Memory B cell (primary cell): ENCODE measurements around the gene DGKZ.

ENCODE experiments used
- ATAC-seq: fragments of 150-1000 bp; cut with Tn5 transposase; 2 replicates; pipeline ENCODE4 v1.10.0; 2021; ENCODE audit warnings: low read depth, mild to moderate bottlenecking, moderate library complexity
- DNase-seq, 2 donors: peaks; one replicate each; pipeline ENCODE4 v3.0.0; 2022; ENCODE audit warnings: low spot score in 2 of 2
- H3K27ac Mint-ChIP-seq: one replicate; pipeline ENCODE4 v1.8.0; 2022; ENCODE audit warnings: mild to moderate bottlenecking, moderate library complexity, mixed read lengths
- H3K27me3 Mint-ChIP-seq: one replicate; pipeline ENCODE4 v1.8.0; 2022; ENCODE audit warnings: mixed read lengths
- H3K36me3 Mint-ChIP-seq: one replicate; pipeline ENCODE4 v1.8.0; 2022; ENCODE audit warnings: mild to moderate bottlenecking, mixed read lengths
- H3K4me1 Mint-ChIP-seq: one replicate; pipeline ENCODE4 v1.8.0; 2022; ENCODE audit warnings: mixed read lengths
- H3K4me3 Mint-ChIP-seq: one replicate; pipeline ENCODE4 v1.8.0; 2022; ENCODE audit warnings: mild to moderate bottlenecking, moderate library complexity, mixed read lengths
- H3K9me3 Mint-ChIP-seq: one replicate; pipeline ENCODE4 v1.8.0; 2022; ENCODE audit warnings: mixed read lengths

DGKZ gene

GRCh38 chr11:46413760-46414465, 66.7 kb downstream of the DGKZ start:
- Mint-ChIP-seq H3K36me3 (peaks cover 32% of the 10 kb centered on the region), H3K27ac (no peak overlapping the region), H3K9me3 (no peaks in the 10 kb centered on the region), H3K27me3 (no peaks in the 10 kb centered on the region), H3K4me3 (no peak overlapping the region), H3K4me1 (no peaks in the 10 kb centered on the region)
- ATAC-seq (no peak), DNase-seq (no peak)

- no peak for ATAC-seq
Observed at GRCh38 chr11:46414466-46414796, 67.2 kb downstream of the DGKZ start.

DNA sequence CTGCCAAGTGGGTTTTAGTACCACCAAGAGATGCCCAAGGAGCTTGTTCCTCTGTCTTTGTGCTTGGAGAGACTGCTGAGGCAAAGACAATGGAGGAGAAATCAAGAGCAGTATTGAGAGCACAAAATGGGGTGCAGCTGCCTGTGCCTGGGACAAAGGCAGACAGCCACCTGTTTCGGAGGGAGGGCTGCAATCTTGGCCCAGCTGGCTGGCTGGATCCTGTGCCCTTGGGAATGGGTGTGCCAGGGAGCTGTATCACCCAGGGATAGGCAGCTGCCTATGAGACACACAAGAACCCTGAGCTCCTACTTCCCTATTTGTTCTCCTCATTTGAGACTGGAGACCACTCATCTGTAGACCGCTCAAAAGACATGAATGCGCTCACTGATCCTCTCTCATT, 67.6 kb downstream of the DGKZ start:
- no peaks in the 10 kb centered on the region for H3K27me3 Mint-ChIP-seq
- ATAC-seq = no peak
- DNase-seq = no peak
- H3K27ac Mint-ChIP-seq = no peak overlapping the region
- peaks cover 29% of the 10 kb centered on the region for H3K36me3 Mint-ChIP-seq
- H3K4me1 Mint-ChIP-seq = no peaks in the 10 kb centered on the region
- no peaks in the 10 kb centered on the region for H3K9me3 Mint-ChIP-seq
- no peak overlapping the region for H3K4me3 Mint-ChIP-seq

More at GRCh38 chr11:46414466-46414796, 67.2 kb downstream of the DGKZ start:
- no peak overlapping the region for H3K4me3 Mint-ChIP-seq
- no peaks in the 10 kb centered on the region for H3K4me1 Mint-ChIP-seq
- DNase-seq = no peak
- H3K27me3 Mint-ChIP-seq = no peaks in the 10 kb centered on the region
- H3K27ac Mint-ChIP-seq = no peak overlapping the region
- H3K9me3 Mint-ChIP-seq = no peaks in the 10 kb centered on the region
- peaks cover 31% of the 10 kb centered on the region for H3K36me3 Mint-ChIP-seq

- Mint-ChIP-seq H3K9me3 (no peaks in the 10 kb centered on the region), H3K27ac (no peak overlapping the region), H3K27me3 (no peaks in the 10 kb centered on the region), H3K4me1 (no peaks in the 10 kb centered on the region), H3K36me3 (peaks cover 39% of the 10 kb centered on the region), H3K4me3 (no peak overlapping the region)
- no peak for DNase-seq
- no peak for ATAC-seq
Observed at GRCh38 chr11:46417711-46418110, 70.4 kb downstream of the DGKZ start.

DNA sequence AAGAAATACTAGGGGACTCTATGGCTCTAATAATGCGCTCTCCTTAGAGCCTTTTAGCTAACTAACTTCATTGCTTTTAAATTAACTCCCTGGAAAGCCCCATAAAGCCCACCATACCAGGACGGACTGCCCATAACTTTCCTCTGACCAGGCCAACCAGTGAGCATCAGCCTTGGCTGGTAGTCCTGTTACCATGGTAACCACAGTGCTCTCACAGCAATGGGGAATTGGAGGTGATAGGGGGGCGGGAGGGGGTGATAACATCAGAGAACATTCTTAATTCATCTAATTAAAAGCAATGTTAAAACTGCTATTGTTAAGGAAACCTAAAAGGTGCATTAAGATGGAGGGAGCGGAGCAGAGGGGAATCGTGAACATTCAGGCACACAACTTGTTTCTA, 71.5 kb downstream of the DGKZ start:
- Mint-ChIP-seq H3K4me3 (no peak overlapping the region), H3K27me3 (no peaks in the 10 kb centered on the region), H3K4me1 (no peaks in the 10 kb centered on the region), H3K36me3 (peaks cover 41% of the 10 kb centered on the region), H3K27ac (no peak overlapping the region), H3K9me3 (no peaks in the 10 kb centered on the region)
- DNase-seq = no peak
- ATAC-seq = no peak

- H3K27ac Mint-ChIP-seq = no peak overlapping the region
- H3K9me3 Mint-ChIP-seq = no peaks in the 10 kb centered on the region
- peaks cover 30% of the 10 kb centered on the region for H3K36me3 Mint-ChIP-seq
- no peaks in the 10 kb centered on the region for H3K27me3 Mint-ChIP-seq
- no peak overlapping the region for H3K4me3 Mint-ChIP-seq
- no peak for ATAC-seq
- no peak for DNase-seq
- H3K4me1 Mint-ChIP-seq = no peaks in the 10 kb centered on the region
Observed at GRCh38 chr11:46420513-46420912, 73.2 kb downstream of the DGKZ start.

DNA sequence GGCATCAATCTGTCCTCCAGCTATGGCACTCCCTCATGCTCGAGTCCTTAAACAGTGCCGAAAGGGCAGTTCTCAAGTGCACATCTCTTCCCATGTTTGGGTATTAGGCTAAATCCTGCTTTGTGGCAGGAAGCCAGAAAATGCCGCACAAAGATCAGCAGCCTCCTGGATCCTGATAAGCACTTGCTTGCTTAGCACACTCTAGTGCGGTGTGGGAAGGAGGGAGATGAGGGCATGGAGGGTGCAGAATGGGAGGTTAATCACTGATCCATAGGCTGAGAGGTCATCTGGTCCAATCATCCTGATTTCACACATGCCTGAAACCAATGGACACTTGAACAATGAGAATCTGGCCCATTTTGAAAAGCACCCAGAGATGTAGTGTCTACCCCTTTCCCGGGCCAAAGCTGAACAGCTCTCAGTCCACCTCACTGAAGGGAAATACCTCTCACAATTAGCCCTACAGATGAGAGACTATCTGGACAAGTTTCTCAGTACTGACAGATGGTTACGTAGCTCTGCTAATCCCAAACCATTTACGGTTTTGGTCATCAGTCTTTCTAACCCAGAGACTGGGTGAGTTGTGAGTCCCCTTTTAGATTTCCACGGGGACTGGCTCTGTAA, 74.1 kb downstream of the DGKZ start:
- Mint-ChIP-seq H3K4me1 (no peaks in the 10 kb centered on the region), H3K27ac (no peak overlapping the region), H3K4me3 (no peak overlapping the region), H3K36me3 (peaks cover 25% of the 10 kb centered on the region), H3K27me3 (no peaks in the 10 kb centered on the region), H3K9me3 (no peaks in the 10 kb centered on the region)
- no peak for DNase-seq
- no peak for ATAC-seq

- no peak overlapping the region for H3K4me3 Mint-ChIP-seq
- no peaks in the 10 kb centered on the region for H3K4me1 Mint-ChIP-seq
- H3K9me3 Mint-ChIP-seq = no peaks in the 10 kb centered on the region
- ATAC-seq (no peak), DNase-seq (no peak)
- H3K27ac Mint-ChIP-seq = no peak overlapping the region
- no peaks in the 10 kb centered on the region for H3K27me3 Mint-ChIP-seq
- H3K36me3 Mint-ChIP-seq = peaks cover 28% of the 10 kb centered on the region
Observed at GRCh38 chr11:46422588-46422987, 75.3 kb downstream of the DGKZ start.

- Mint-ChIP-seq H3K9me3 (no peaks in the 10 kb centered on the region), H3K4me1 (no peaks in the 10 kb centered on the region), H3K27me3 (no peaks in the 10 kb centered on the region), H3K36me3 (peaks cover 36% of the 10 kb centered on the region), H3K27ac (no peak overlapping the region), H3K4me3 (no peak overlapping the region)
- DNase-seq (no peak), ATAC-seq (no peak)
Observed at GRCh38 chr11:46426233-46426991, 79.1 kb downstream of the DGKZ start.

DNA sequence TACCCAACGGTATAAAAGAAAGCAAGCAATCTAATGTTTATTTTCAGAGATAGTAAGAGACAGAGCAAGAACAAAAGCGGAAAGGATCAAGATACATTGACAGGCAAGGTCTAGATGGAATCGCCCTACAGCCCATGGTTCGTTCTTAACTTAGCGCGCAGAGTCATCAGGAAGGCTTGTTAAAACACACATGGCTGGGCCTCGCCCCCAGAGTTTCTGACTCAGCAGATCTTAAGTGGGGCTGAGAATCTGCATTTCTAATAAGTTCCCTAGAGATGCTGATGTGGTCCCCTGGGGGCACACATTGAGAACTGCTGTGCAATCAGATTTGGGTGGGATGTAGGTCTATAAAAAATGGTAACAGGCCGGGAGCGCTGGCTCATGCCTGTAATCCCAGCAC, 80.1 kb downstream of the DGKZ start:
- DNase-seq = no peak
- H3K4me1 Mint-ChIP-seq = no peaks in the 10 kb centered on the region
- no peak overlapping the region for H3K27ac Mint-ChIP-seq
- H3K36me3 Mint-ChIP-seq = peaks cover 35% of the 10 kb centered on the region
- ATAC-seq = no peak
- H3K4me3 Mint-ChIP-seq = no peak overlapping the region
- H3K9me3 Mint-ChIP-seq = no peaks in the 10 kb centered on the region
- H3K27me3 Mint-ChIP-seq = no peaks in the 10 kb centered on the region

DNA sequence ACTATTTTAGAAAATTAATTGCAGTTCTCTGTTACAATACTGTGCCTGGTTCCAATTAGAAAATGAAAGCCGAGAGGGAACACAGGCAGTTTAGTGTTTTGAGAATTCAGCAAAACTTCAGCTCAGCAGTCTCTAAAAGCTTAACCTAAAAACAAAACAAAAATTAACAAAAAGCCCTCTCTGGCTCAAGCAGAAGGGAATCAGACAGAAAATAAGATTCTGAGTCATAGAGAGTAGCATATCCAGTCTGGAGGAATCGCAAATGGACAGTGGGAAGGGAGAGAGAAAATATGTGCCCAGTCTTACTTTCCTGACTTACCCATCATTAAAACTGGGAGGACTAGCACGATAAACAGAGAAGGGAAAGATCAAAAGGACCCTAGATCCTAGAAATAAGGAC, 82.5 kb downstream of the DGKZ start:
- H3K36me3 Mint-ChIP-seq = peaks cover 45% of the 10 kb centered on the region
- H3K9me3 Mint-ChIP-seq = no peaks in the 10 kb centered on the region
- DNase-seq (no peak), ATAC-seq (no peak)
- no peaks in the 10 kb centered on the region for H3K27me3 Mint-ChIP-seq
- no peak overlapping the region for H3K27ac Mint-ChIP-seq
- no peaks in the 10 kb centered on the region for H3K4me1 Mint-ChIP-seq
- H3K4me3 Mint-ChIP-seq = no peak overlapping the region
